K562 (cell line): ENCODE measurements around the gene CDKN1C. TPM values are rescaled to one million over a fixed set of nuclear protein-coding genes. Genes with fewer than 3 reads are reported as not detected.

Source experiments
- ARID2 ChIP-seq: fragments of 450-650 bp; IDR thresholded peaks from 2 replicates; pipeline ENCODE4 v1.6.1; 2017; ENCODE audit warnings: antibody characterized with exemption, mild to moderate bottlenecking
- ARID4B ChIP-seq: sonication (generic); formaldehyde crosslinking; IDR thresholded peaks from 2 replicates; pipeline ENCODE4 v1.8.0; 2022; ENCODE audit warnings: mild to moderate bottlenecking, missing genetic modification reagents
- HOXB6 ChIP-seq: fragments of 250-450 bp; sonication (Bioruptor Pico); IDR thresholded peaks from 2 replicates; pipeline ENCODE4 v1.5.1; 2022; ENCODE audit warnings: mild to moderate bottlenecking, borderline replicate concordance
- JUN ChIP-seq, 2 experiments: sonication (generic) in 1 of 2; formaldehyde crosslinking in 1 of 2; IDR thresholded peaks; 2 replicates each; pipeline versions ENCODE4 v1.6.1 to v1.8.0; 2012 to 2022; ENCODE audit warnings: borderline replicate concordance in 2 of 2, mild to moderate bottlenecking in 2 of 2, improper control_type of control experiment in 1 of 2, low read depth in 1 of 2, low read length in 1 of 2, missing genetic modification reagents in 1 of 2
- KLF1 ChIP-seq: fragments of 450-650 bp; IDR thresholded peaks from 2 replicates; pipeline ENCODE4 v1.6.1; 2016; ENCODE audit warnings: missing genetic modification characterization, missing compliant biosample characterization
- NBN ChIP-seq: fragments of 450-650 bp; IDR thresholded peaks from 2 replicates; pipeline ENCODE4 v1.6.1; 2016; ENCODE audit warnings: low read depth, mild to moderate bottlenecking
- NCOA1 ChIP-seq: fragments of 450-650 bp; IDR thresholded peaks from 2 replicates; pipeline ENCODE4 v1.6.1; 2016; ENCODE audit warnings: low read depth
- NR4A1 ChIP-seq, 2 experiments: fragments of 250-450 bp in 1 of 2; fragments of 450-650 bp in 1 of 2; sonication (Bioruptor Pico) in 1 of 2; IDR thresholded peaks; 2 replicates each; pipeline versions ENCODE4 v1.4.0 to v1.6.1; 2016 to 2020; ENCODE audit warnings: mild to moderate bottlenecking in 2 of 2, missing compliant biosample characterization in 1 of 2, missing genetic modification characterization in 1 of 2, moderate library complexity in 1 of 2
- RHOXF2B ChIP-seq: fragments of 250-450 bp; sonication (Bioruptor Pico); conservative IDR thresholded peaks from 2 replicates; pipeline ENCODE4 v1.5.1; 2021
- RUNX1 ChIP-seq: sonication (generic); IDR thresholded peaks from 2 replicates; pipeline ENCODE4 v1.6.1; 2016; ENCODE audit warnings: antibody characterized with exemption, low read depth
- TFE3 ChIP-seq: fragments of 450-650 bp; formaldehyde crosslinking; IDR thresholded peaks from 2 replicates; pipeline ENCODE4 v1.4.0; 2020; ENCODE audit warnings: mild to moderate bottlenecking, mixed read lengths
- TSHZ1 ChIP-seq: fragments of 250-450 bp; sonication (Bioruptor Pico); IDR thresholded peaks from 2 replicates; pipeline ENCODE4 v1.4.0; 2020; ENCODE audit warnings: mild to moderate bottlenecking, moderate library complexity
- XRCC4 ChIP-seq: IDR thresholded peaks from one replicate; pipeline ENCODE4 v1.6.1; 2011; ENCODE audit not compliant: insufficient read depth, insufficient read length; ENCODE audit errors: extremely low read depth
- ZNF140 ChIP-seq: fragments of 250-450 bp; sonication (Bioruptor Pico); IDR thresholded peaks from 2 replicates; pipeline ENCODE4 v1.8.0; 2021; ENCODE audit warnings: moderate library complexity, mild to moderate bottlenecking, inconsistent platforms
- ZNF282 ChIP-seq: sonication (generic); formaldehyde crosslinking; IDR thresholded peaks from 2 replicates; pipeline ENCODE4 v1.8.1; 2023; ENCODE audit warnings: missing genetic modification reagents
- ZNF785 ChIP-seq: fragments of 250-450 bp; sonication (Bioruptor Pico); IDR thresholded peaks from 2 replicates; pipeline ENCODE4 v1.4.0; 2020; ENCODE audit warnings: mild to moderate bottlenecking
- polyA plus RNA-seq, 8 experiments: library from polyadenylated mRNA; depleted of rRNA in 4 of 8; stranded (reverse) in 5 of 8; unstranded in 3 of 8; fragments of >200 nt; fragmentation: Nextera tagmentation in 2 of 8; fragmentation: Illumina TruSeq in 1 of 8; extraction: Ambion mirVana in 2 of 8; extraction: Trizol in 1 of 8; gene quantifications; 2 replicates each; pipeline versions ENCODE4 v1.2.1 to v1.2.3, GENCODE V29; 2011 to 2014; ENCODE audit warnings: inconsistent platforms in 1 of 8, missing spikeins in 1 of 8
- total RNA-seq, 7 experiments: library from RNA; depleted of rRNA in 6 of 7; stranded (reverse); fragments of >200 nt in 6 of 7; fragmentation: Illumina TruSeq in 2 of 7; extraction: Trizol in 2 of 7; gene quantifications; 2 replicates each; pipeline versions ENCODE4 v1.2.1 to v1.2.3, GENCODE V29; 2011 to 2021; ENCODE audit warnings: low replicate concordance in 1 of 7

Gene CDKN1C
- total and polyA plus RNA-seq, 9 of the 15 experiments (the other 6 are each of a cell fraction or from before 2014, with no cell fraction given): 2.8 to 21.1 (median 9.3) TPM

- peak; percentile 75 for TF ChIP-seq JUN (IDR thresholded peaks at IDR 0.05; ENCODE audit: borderline replicate concordance, low read depth, low read length)
- no peak for TF ChIP-seq JUN (CRISPR knock-in tag; IDR thresholded peaks at IDR 0.05; ENCODE audit: borderline replicate concordance)
- TF ChIP-seq XRCC4: no peak
- no peak for TF ChIP-seq KLF1 (tag)
- no peak for TF ChIP-seq RHOXF2B (CRISPR knock-in tag)
- TF ChIP-seq HOXB6 (CRISPR knock-in tag): no peak
- TF ChIP-seq NR4A1 (CRISPR knock-in tag; IDR thresholded peaks at IDR 0.05): no peak
- TF ChIP-seq NR4A1 (tag; IDR thresholded peaks at IDR 0.05): no peak
- TF ChIP-seq RUNX1: no peak
- TF ChIP-seq NCOA1: 0 out of 2 replicates have a peak, but pooled peaks have one; percentile 42
- TF ChIP-seq ARID2: no peak
- TF ChIP-seq ZNF282 (CRISPR knock-in tag): no peak
- no peak for TF ChIP-seq TSHZ1 (CRISPR knock-in tag)
- no peak for TF ChIP-seq NBN
- no peak for TF ChIP-seq TFE3 (CRISPR knock-in tag)
- TF ChIP-seq ZNF140: no peak
- TF ChIP-seq ARID4B (CRISPR knock-in tag): no peak
- TF ChIP-seq ZNF785 (CRISPR knock-in tag): no peak
These were observed 39.5 kb downstream of the CDKN1C start (continued) for GRCh38 chr11:2846056-2846455.
